HG02642 (cell line): ENCODE measurements around the gene TMEM132D.

Experiments used
- ATAC-seq: cut with Tn5 transposase; IDR thresholded peaks from one replicate; pipeline ENCODE4 v1.9.1; 2021; ENCODE audit warnings: mild to moderate bottlenecking; ENCODE audit not compliant: unreplicated experiment, poor library complexity

TMEM132D gene

GRCh38 chr12:129486931-129487330 is 416.9 kb downstream of the TMEM132D start:
- no peak for ATAC-seq

GRCh38 chr12:129483111-129483893 is 420.5 kb downstream of the TMEM132D start:
- no peak for ATAC-seq

- ATAC-seq, result no peak
Measured at GRCh38 chr12:129481921-129482320, 421.9 kb downstream of the TMEM132D start.

- no peak for ATAC-seq
Measured at GRCh38 chr12:129470196-129470595, 433.6 kb downstream of the TMEM132D start.

- ATAC-seq, result no peak
Measured at GRCh38 chr12:129467726-129468125, 436.1 kb downstream of the TMEM132D start.

GRCh38 chr12:129467289-129467688 is 436.5 kb downstream of the TMEM132D start:
- ATAC-seq, result no peak

GRCh38 chr12:129466499-129466898 is 437.3 kb downstream of the TMEM132D start:
- ATAC-seq, result no peak

GRCh38 chr12:129459886-129460285 is 443.9 kb downstream of the TMEM132D start:
- no peak for ATAC-seq

GRCh38 chr12:129446696-129447095 is 457.1 kb downstream of the TMEM132D start:
- ATAC-seq, result no peak

GRCh38 chr12:129440278-129440677 is 463.5 kb downstream of the TMEM132D start:
- ATAC-seq, result no peak

GRCh38 chr12:129434790-129435189 is 469.0 kb downstream of the TMEM132D start:
- no peak for ATAC-seq

- ATAC-seq, result no peak
Measured at GRCh38 chr12:129428240-129428936, 475.4 kb downstream of the TMEM132D start.

GRCh38 chr12:129423041-129423580 is 480.7 kb downstream of the TMEM132D start:
- ATAC-seq, result no peak

- ATAC-seq, result no peak
Measured at GRCh38 chr12:129413295-129413694, 490.5 kb downstream of the TMEM132D start.

GRCh38 chr12:129409281-129409680 is 494.5 kb downstream of the TMEM132D start:
- ATAC-seq, result no peak

- no peak for ATAC-seq
Measured at GRCh38 chr12:129404556-129404955, 499.3 kb downstream of the TMEM132D start.

- no peak for ATAC-seq
Measured at GRCh38 chr12:129401572-129401971, 502.3 kb downstream of the TMEM132D start.

GRCh38 chr12:129394177-129394825 is 509.5 kb downstream of the TMEM132D start:
- ATAC-seq, result no peak

GRCh38 chr12:129393357-129393937 is 510.4 kb downstream of the TMEM132D start:
- no peak for ATAC-seq

- ATAC-seq, result no peak
Measured at GRCh38 chr12:129385637-129385990, 518.2 kb downstream of the TMEM132D start.

- ATAC-seq, result no peak
Measured at GRCh38 chr12:129383956-129384355, 519.9 kb downstream of the TMEM132D start.
